ENCODE results near the gene CHCHD1. TPM values are rescaled to one million over a fixed set of nuclear protein-coding genes. Genes with fewer than 3 reads are reported as not detected.

CHCHD1 gene
- total and polyA plus RNA-seq, 2 experiments from 2014 or later, result 40.6 to 187 TPM

- Histone ChIP-seq H3F3A (replicated peaks; ENCODE audit: low read depth) (peaks cover 12% of the 10 kb centered on the region; the same call in 1 of the 2 replicates), H3K4me2 (no peak overlapping the region), H2AFZ (no peak overlapping the region), H3K4me3 (no peak overlapping the region), H4K20me1 (replicated peaks; ENCODE audit: insufficient read depth) (peaks cover 12% of the 10 kb centered on the region; the same call in 1 of the 2 replicates), H3K79me2 (replicated peaks; ENCODE audit: insufficient read depth) (peaks cover 51% of the 10 kb centered on the region), H3K36me3 (ENCODE audit: insufficient read depth) (peaks cover 10% of the 10 kb centered on the region; the same call in 1 of the 2 replicates), H3K27me3 (ENCODE audit: insufficient read depth) (no peaks in the 10 kb centered on the region), H3K27ac (ENCODE audit: low read depth) (no peak overlapping the region), H3K9me2 (ENCODE audit: insufficient read depth) (no peaks in the 10 kb centered on the region), H3K4me1 (ENCODE audit: insufficient read depth) (peaks cover 11% of the 10 kb centered on the region)
- DNase-seq (ENCODE audit: low spot score) (no peak), ATAC-seq (no peak)
- Mint-ChIP-seq H3K4me1 (peaks cover 22% of the 10 kb centered on the region), H3K4me3 (peak overlapping the region; percentile 95), H3K36me3 (ENCODE audit: low read depth) (peaks cover 32% of the 10 kb centered on the region), H3K27ac (no peak overlapping the region), H3K27me3 (ENCODE audit: insufficient read depth, low read depth, poor library complexity) (peaks cover 2% of the 10 kb centered on the region), H3K9me3 (no peaks in the 10 kb centered on the region)
- TF ChIP-seq ZNF462 (CRISPR knock-in tag; IDR thresholded peaks at IDR 0.05) (no peak), EZH2 (IDR thresholded peaks at IDR 0.05; ENCODE audit: low read depth, unreplicated experiment) (no peak), EZH2phosphoT487 (IDR thresholded peaks at IDR 0.05; ENCODE audit: unreplicated experiment) (no peak), REST (IDR thresholded peaks at IDR 0.05; ENCODE audit: unreplicated experiment) (no peak), ZNF331 (CRISPR knock-in tag; IDR thresholded peaks at IDR 0.05; ENCODE audit: low read depth) (no peak), NANOG (IDR thresholded peaks at IDR 0.05; ENCODE audit: borderline replicate concordance) (no peak), POLR2AphosphoS5 (IDR thresholded peaks at IDR 0.05; ENCODE audit: low read depth) (no peak; the same call in 1 of the 2 replicates), CREB1 (CRISPR knock-in tag; IDR thresholded peaks at IDR 0.05; ENCODE audit: low read depth) (no peak), ZNF114 (CRISPR knock-in tag; IDR thresholded peaks at IDR 0.05) (no peak), JUNB (IDR thresholded peaks at IDR 0.05; ENCODE audit: unreplicated experiment) (no peak), ETS1 (IDR thresholded peaks at IDR 0.05) (no peak), CTCF (conservative IDR thresholded peaks at IDR 0.05; ENCODE audit: low read depth in 2 of 2) (no peak), STAT1 (IDR thresholded peaks at IDR 0.05; ENCODE audit: unreplicated experiment) (no peak)
Observed at GRCh38 chr10:73779539-73780197, 2.2 kb upstream of the CHCHD1 start.
